CD14-positive monocyte (primary cell): ENCODE results near the gene SLC27A5. TPM values are rescaled to one million over a fixed set of nuclear protein-coding genes. Genes with fewer than 3 reads are reported as not detected.

ENCODE experiments used
- DNase-seq, 3 donors: peaks; one replicate each; pipeline ENCODE4 v3.0.0-alpha.2; 2011 to 2022
- H2AFZ ChIP-seq: 2 replicates; pipeline ENCODE4 v1.6.0; 2012; ENCODE audit warnings: mild to moderate bottlenecking, low read depth, low read length, inconsistent platforms; ENCODE audit not compliant: insufficient read depth, poor library complexity, severe bottlenecking
- H3K27ac ChIP-seq, 2 donors: 1 replicate in 1 of 2; 2 replicates in 1 of 2; pipeline ENCODE4 v1.5.1; 2012 to 2013; ENCODE audit warnings: low read length in 2 of 2, control low read depth in 1 of 2, inconsistent platforms in 1 of 2, low read depth in 1 of 2, mild to moderate bottlenecking in 1 of 2
- H3K27me3 ChIP-seq, 2 donors: one replicate each; pipeline versions ENCODE4 v1.6.0 to v1.6.1; 2011 to 2013; ENCODE audit warnings: low read length in 2 of 2; ENCODE audit not compliant: control insufficient read depth in 2 of 2, insufficient read depth in 2 of 2
- H3K36me3 ChIP-seq, 2 donors: replicated peaks in 1 of 2; 1 replicate in 1 of 2; 2 replicates in 1 of 2; pipeline versions ENCODE4 v1.5.1 to v1.6.1; 2012 to 2013; ENCODE audit warnings: low read length in 2 of 2, control low read depth in 1 of 2, inconsistent platforms in 1 of 2, mild to moderate bottlenecking in 1 of 2; ENCODE audit not compliant: insufficient read depth in 2 of 2, control insufficient read depth in 1 of 2
- H3K4me1 ChIP-seq, 2 donors: 1 replicate in 1 of 2; 2 replicates in 1 of 2; pipeline versions ENCODE4 v1.5.1 to v1.6.1; 2012 to 2013; ENCODE audit warnings: low read length in 2 of 2, control low read depth in 1 of 2, inconsistent platforms in 1 of 2, mild to moderate bottlenecking in 1 of 2, moderate library complexity in 1 of 2; ENCODE audit not compliant: insufficient read depth in 2 of 2, control insufficient read depth in 1 of 2
- H3K4me2 ChIP-seq: replicated peaks from 2 replicates; pipeline ENCODE3; 2012; ENCODE audit warnings: low read length, moderate library complexity, mild to moderate bottlenecking; ENCODE audit not compliant: poor library complexity, severe bottlenecking; ENCODE audit errors: extremely low read depth
- H3K4me3 ChIP-seq, 3 experiments: fragments of 200-600 bp in 1 of 3; sonication (generic) in 1 of 3; replicated peaks in 1 of 3; 1 replicate in 2 of 3; 2 replicates in 1 of 3; pipeline ENCODE4 v1.5.1; 2011 to 2013; ENCODE audit warnings: low read length in 3 of 3, mild to moderate bottlenecking in 3 of 3, control low read depth in 2 of 3, low read depth in 2 of 3, inconsistent platforms in 1 of 3, moderate library complexity in 1 of 3
- H3K79me2 ChIP-seq: 2 replicates; pipeline ENCODE4 v1.6.0; 2012; ENCODE audit warnings: mild to moderate bottlenecking, control low read depth, inconsistent platforms, low read length, moderate library complexity; ENCODE audit not compliant: insufficient read depth
- H3K9ac ChIP-seq: 2 replicates; pipeline ENCODE4 v1.6.0; 2017; ENCODE audit warnings: low read length, mild to moderate bottlenecking; ENCODE audit not compliant: insufficient read depth, poor library complexity, severe bottlenecking
- H3K9me3 ChIP-seq, 2 donors: replicated peaks in 1 of 2; 1 replicate in 1 of 2; 2 replicates in 1 of 2; pipeline versions ENCODE4 v1.5.1 to v1.6.1; 2012 to 2013; ENCODE audit warnings: low read length in 2 of 2, control low read depth in 1 of 2; ENCODE audit not compliant: control insufficient read depth in 1 of 2, insufficient read depth in 1 of 2
- H4K20me1 ChIP-seq: 2 replicates; pipeline ENCODE4 v1.6.0; 2012; ENCODE audit warnings: mild to moderate bottlenecking, low read length, control low read depth, moderate library complexity; ENCODE audit not compliant: insufficient read depth
- H3K27ac Mint-ChIP-seq, 7 donors: one replicate each; pipeline ENCODE4 v1.8.0; 2020; ENCODE audit warnings: mild to moderate bottlenecking in 7 of 7, mixed read lengths in 7 of 7, moderate library complexity in 6 of 7, inconsistent platforms in 2 of 7
- H3K27me3 Mint-ChIP-seq, 3 donors: one replicate each; pipeline ENCODE4 v1.8.0; 2021 to 2022; ENCODE audit warnings: low read depth in 3 of 3, mild to moderate bottlenecking in 3 of 3, mixed read lengths in 3 of 3, moderate library complexity in 3 of 3, inconsistent platforms in 1 of 3
- H3K36me3 Mint-ChIP-seq, 2 donors: one replicate each; pipeline ENCODE4 v1.8.0; 2020; ENCODE audit warnings: mixed read lengths in 2 of 2, inconsistent platforms in 1 of 2, mild to moderate bottlenecking in 1 of 2
- H3K4me1 Mint-ChIP-seq: one replicate; pipeline ENCODE4 v1.8.0; 2020; ENCODE audit warnings: mild to moderate bottlenecking, mixed read lengths
- H3K4me3 Mint-ChIP-seq, 2 donors: one replicate each; pipeline ENCODE4 v1.8.0; 2020; ENCODE audit warnings: mild to moderate bottlenecking in 2 of 2, mixed read lengths in 2 of 2, moderate library complexity in 1 of 2
- H3K9me3 Mint-ChIP-seq, 7 donors: one replicate each; pipeline ENCODE4 v1.8.0; 2020 to 2022; ENCODE audit warnings: mixed read lengths in 7 of 7, mild to moderate bottlenecking in 6 of 7, moderate library complexity in 6 of 7, inconsistent platforms in 2 of 7
- WGBS: methylation state at CpG from one replicate; pipeline ENCODE4 v1.1.5; 2013; ENCODE audit warnings: missing lambda C conversion rate; ENCODE audit not compliant: insufficient coverage; 5-methylcytosine and 5-hydroxymethylcytosine counted together
- intact Hi-C, 2 donors: fragments of 100-400 bp; cut with micrococcal nuclease; formaldehyde crosslinking; loops; one replicate each; pipeline versions ENCODE4 v1.15.0 to v1.15.1; 2023
- polyA plus RNA-seq, 3 donors: library from polyadenylated mRNA; depleted of rRNA in 1 of 3; unstranded in 2 of 3; stranded (reverse) in 1 of 3; fragments of 300-500 nt in 2 of 3; fragments of >200 nt in 1 of 3; fragmentation: Illumina TruSeq in 2 of 3; gene quantifications; 1 replicate in 2 of 3; 2 replicates in 1 of 3; pipeline ENCODE4 v1.2.3, GENCODE V29; 2012 to 2021
- TF ChIP-seq, protein P1 (sequence below): fragments of 200-600 bp; IDR thresholded peaks from one replicate; pipeline ENCODE4 v1.8.0; 2022; ENCODE audit warnings: antibody characterized with exemption, mild to moderate bottlenecking

The SLC27A5 gene
- polyA plus RNA-seq, 3 donors, result 1.5 to 2.9 (median 2.8) TPM

- Mint-ChIP-seq H3K36me3 (peaks cover 0 to 6% of the 10 kb centered on the region in 2 donors), H3K27me3 (peaks cover 4 to 9% (median 7%) of the 10 kb centered on the region in 3 donors), H3K4me1 (peaks cover 14% of the 10 kb centered on the region), H3K9me3 (peaks cover 14 to 28% (median 20%) of the 10 kb centered on the region in 7 donors), H3K27ac (peak overlapping the region in 2 of 7 donors; percentile 88 to 93), H3K4me3 (peak overlapping the region; percentile 82 to 90)
- TF ChIP-seq, protein P1, sequence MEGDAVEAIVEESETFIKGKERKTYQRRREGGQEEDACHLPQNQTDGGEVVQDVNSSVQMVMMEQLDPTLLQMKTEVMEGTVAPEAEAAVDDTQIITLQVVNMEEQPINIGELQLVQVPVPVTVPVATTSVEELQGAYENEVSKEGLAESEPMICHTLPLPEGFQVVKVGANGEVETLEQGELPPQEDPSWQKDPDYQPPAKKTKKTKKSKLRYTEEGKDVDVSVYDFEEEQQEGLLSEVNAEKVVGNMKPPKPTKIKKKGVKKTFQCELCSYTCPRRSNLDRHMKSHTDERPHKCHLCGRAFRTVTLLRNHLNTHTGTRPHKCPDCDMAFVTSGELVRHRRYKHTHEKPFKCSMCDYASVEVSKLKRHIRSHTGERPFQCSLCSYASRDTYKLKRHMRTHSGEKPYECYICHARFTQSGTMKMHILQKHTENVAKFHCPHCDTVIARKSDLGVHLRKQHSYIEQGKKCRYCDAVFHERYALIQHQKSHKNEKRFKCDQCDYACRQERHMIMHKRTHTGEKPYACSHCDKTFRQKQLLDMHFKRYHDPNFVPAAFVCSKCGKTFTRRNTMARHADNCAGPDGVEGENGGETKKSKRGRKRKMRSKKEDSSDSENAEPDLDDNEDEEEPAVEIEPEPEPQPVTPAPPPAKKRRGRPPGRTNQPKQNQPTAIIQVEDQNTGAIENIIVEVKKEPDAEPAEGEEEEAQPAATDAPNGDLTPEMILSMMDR, result no peak
- Histone ChIP-seq H3K9me3 (peaks cover 4 to 22% of the 10 kb centered on the region in 2 donors), H3K4me1 (peaks cover 13 to 16% of the 10 kb centered on the region in 2 donors), H3K9ac (no peak overlapping the region), H3K4me2 (peak overlapping the region; percentile 79), H3K27ac (no peak overlapping the region), H3K36me3 (no peaks in the 10 kb centered on the region), H3K4me3 (peak overlapping the region in 2 of 3 experiments; percentile 16 to 75), H4K20me1 (no peaks in the 10 kb centered on the region), H3K27me3 (no peaks in the 10 kb centered on the region), H3K79me2 (no peaks in the 10 kb centered on the region), H2AFZ (peak overlapping the region; percentile 78)
- DNase-seq, result no peak
- intact Hi-C loops, result loop anchor here in 1 of 2 donors (1.0 kb wide), 1 partner anchor 31 kb away; the partner anchor contains the start of gene ZNF324
- WGBS, result 60% methylated on average over 20 of the region's 22 CpGs
Observed at GRCh38 chr19:58498316-58499020, 13.3 kb downstream of the SLC27A5 start.

DNA sequence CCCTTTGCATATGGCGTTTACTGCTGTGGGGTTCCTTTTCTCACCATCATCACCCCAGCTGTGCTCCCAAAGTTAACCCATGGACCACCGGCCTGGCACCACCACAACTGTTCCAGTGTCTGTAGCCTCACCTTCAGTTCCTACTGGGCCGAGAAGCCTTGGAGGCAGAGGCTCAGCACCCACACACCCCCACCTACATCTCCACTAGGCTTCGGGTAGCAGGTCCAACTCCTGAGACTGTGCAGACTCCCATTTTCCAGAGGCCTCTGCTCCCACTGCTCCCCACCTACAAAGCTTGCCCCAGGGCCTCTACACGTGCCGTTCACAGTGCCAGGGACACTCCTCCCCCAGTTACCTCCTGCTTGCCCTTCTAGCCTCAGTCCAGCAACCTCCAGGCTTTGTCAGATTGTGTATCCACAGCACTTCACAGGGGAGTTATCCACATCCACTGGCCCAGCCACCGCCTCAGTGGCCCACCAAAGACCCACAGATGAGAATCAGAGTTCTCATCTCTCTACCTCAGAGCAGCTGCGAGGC, 14.1 kb downstream of the SLC27A5 start:
- H3K36me3 ChIP-seq, result no peaks in the 10 kb centered on the region
- intact Hi-C loops, result no loop called here
- H3K9ac ChIP-seq, result no peak overlapping the region
- no peak overlapping the region for H3K27ac Mint-ChIP-seq
- H3K27ac ChIP-seq, result no peak overlapping the region
- no peaks in the 10 kb centered on the region for H3K27me3 ChIP-seq
- H3K9me3 Mint-ChIP-seq, result peaks cover 14 to 27% (median 18%) of the 10 kb centered on the region in 7 donors
- H3K79me2 ChIP-seq, result no peaks in the 10 kb centered on the region
- H3K4me1 Mint-ChIP-seq, result peaks cover 14% of the 10 kb centered on the region
- H3K4me3 Mint-ChIP-seq, result no peak overlapping the region
- peaks cover 4 to 22% of the 10 kb centered on the region in 2 donors for H3K9me3 ChIP-seq
- H3K36me3 Mint-ChIP-seq, result peaks cover 0 to 6% of the 10 kb centered on the region in 2 donors
- H3K27me3 Mint-ChIP-seq, result peaks cover 3 to 6% (median 5%) of the 10 kb centered on the region in 3 donors
- H4K20me1 ChIP-seq, result no peaks in the 10 kb centered on the region
- DNase-seq, result no peak
- H3K4me1 ChIP-seq, result peaks cover 13 to 16% of the 10 kb centered on the region in 2 donors
- no peak overlapping the region for H3K4me3 ChIP-seq
- H3K4me2 ChIP-seq, result no peak overlapping the region
- peak overlapping the region; percentile 78 for H2AFZ ChIP-seq
- TF ChIP-seq, protein P1, result no peak
- 97% methylated on average over 6 of the region's 8 CpGs for WGBS
